Chondrocyte (in vitro differentiated cells): ENCODE results near the gene UAP1. TPM values are rescaled to one million over a fixed set of nuclear protein-coding genes. Genes with fewer than 3 reads are reported as not detected.
A peak's percentile ranks its signal among the peaks of the same experiment; 100 is the strongest.

Experiments
- DNase-seq: peaks from one replicate; pipeline ENCODE4 v3.0.0; 2021; ENCODE audit warnings: mixed read lengths, low spot score
- H3K27ac Mint-ChIP-seq: one replicate; pipeline ENCODE4 v1.8.0; 2021; ENCODE audit warnings: mild to moderate bottlenecking, moderate library complexity, mixed read lengths; ENCODE audit not compliant: unreplicated experiment
- H3K27me3 Mint-ChIP-seq: 2 replicates; pipeline ENCODE4 v1.8.0; 2021; ENCODE audit warnings: low read depth, mixed read lengths
- H3K36me3 Mint-ChIP-seq: 2 replicates; pipeline ENCODE4 v1.8.0; 2021; ENCODE audit warnings: low read depth, mixed read lengths
- H3K4me1 Mint-ChIP-seq: 2 replicates; pipeline ENCODE4 v1.8.0; 2021; ENCODE audit warnings: low read depth, mild to moderate bottlenecking, mixed read lengths
- H3K4me3 Mint-ChIP-seq: one replicate; pipeline ENCODE4 v1.8.0; 2021; ENCODE audit warnings: mild to moderate bottlenecking, moderate library complexity, mixed read lengths; ENCODE audit not compliant: unreplicated experiment
- H3K9me3 Mint-ChIP-seq: 2 replicates; pipeline ENCODE4 v1.8.0; 2021; ENCODE audit warnings: low read depth, mixed read lengths
- total RNA-seq: library from RNA; stranded (reverse); gene quantifications from 3 replicates; pipeline ENCODE4 v1.2.1, GENCODE V29; 2021
- TF ChIP-seq, protein P1 (sequence below): fragments of 200-600 bp; sonication (generic); IDR thresholded peaks from 2 replicates; pipeline ENCODE4 v1.5.0; 2021; ENCODE audit warnings: antibody characterized with exemption, mild to moderate bottlenecking, moderate library complexity

Gene UAP1
- total RNA-seq, 1 donor from 2014 or later, result 49.6 TPM

DNA sequence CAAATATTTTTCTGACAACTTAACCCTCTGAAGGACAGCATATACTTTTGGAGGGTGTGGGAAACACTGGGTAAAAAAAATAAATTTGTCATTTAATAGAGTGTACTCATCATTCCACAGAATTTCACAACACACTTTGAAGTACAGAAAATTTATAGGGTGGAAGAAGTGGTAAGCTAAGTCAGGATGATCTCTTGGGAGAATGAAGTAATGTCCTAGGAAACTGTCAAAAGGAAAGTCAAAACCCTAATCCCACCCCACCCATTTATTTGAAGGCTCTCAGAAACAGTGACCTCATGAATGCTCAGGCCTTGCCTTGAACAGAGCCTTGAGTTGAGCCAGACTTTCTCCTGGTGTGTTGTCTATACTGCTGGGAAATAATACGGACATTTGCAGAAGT lies 7.3 kb upstream of the UAP1 start:
- no peak overlapping the region for H3K4me3 Mint-ChIP-seq

DNA sequence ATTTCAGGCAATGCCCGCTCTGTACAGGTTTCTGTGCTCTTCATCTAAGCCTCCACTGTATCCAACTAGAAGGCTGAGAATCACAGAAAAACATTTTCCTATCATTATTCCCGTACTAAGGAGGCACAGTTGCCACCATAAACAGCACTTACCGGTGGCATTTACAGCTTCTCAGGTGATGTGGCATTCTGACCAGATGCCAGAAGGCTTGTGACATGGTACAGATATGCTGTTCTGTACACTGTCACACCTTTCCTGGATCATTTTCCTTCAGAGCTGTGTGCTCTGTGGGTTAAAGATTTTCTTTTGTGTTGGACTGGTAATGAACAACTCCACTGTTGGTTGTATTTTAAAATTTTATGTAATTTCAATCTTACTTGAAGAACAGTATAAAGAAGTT lies 4.0 kb upstream of the UAP1 start:
- no peaks in the 10 kb centered on the region for H3K36me3 Mint-ChIP-seq

More for the DNA sequence above, 7.3 kb upstream of the UAP1 start:
- H3K4me1 Mint-ChIP-seq, result peaks cover 11% of the 10 kb centered on the region
- no peak for DNase-seq
- TF ChIP-seq, protein P1, sequence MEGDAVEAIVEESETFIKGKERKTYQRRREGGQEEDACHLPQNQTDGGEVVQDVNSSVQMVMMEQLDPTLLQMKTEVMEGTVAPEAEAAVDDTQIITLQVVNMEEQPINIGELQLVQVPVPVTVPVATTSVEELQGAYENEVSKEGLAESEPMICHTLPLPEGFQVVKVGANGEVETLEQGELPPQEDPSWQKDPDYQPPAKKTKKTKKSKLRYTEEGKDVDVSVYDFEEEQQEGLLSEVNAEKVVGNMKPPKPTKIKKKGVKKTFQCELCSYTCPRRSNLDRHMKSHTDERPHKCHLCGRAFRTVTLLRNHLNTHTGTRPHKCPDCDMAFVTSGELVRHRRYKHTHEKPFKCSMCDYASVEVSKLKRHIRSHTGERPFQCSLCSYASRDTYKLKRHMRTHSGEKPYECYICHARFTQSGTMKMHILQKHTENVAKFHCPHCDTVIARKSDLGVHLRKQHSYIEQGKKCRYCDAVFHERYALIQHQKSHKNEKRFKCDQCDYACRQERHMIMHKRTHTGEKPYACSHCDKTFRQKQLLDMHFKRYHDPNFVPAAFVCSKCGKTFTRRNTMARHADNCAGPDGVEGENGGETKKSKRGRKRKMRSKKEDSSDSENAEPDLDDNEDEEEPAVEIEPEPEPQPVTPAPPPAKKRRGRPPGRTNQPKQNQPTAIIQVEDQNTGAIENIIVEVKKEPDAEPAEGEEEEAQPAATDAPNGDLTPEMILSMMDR, result no peak
- no peaks in the 10 kb centered on the region for H3K27me3 Mint-ChIP-seq
- H3K27ac Mint-ChIP-seq, result no peak overlapping the region
- H3K9me3 Mint-ChIP-seq, result no peaks in the 10 kb centered on the region
- no peaks in the 10 kb centered on the region for H3K36me3 Mint-ChIP-seq

DNA sequence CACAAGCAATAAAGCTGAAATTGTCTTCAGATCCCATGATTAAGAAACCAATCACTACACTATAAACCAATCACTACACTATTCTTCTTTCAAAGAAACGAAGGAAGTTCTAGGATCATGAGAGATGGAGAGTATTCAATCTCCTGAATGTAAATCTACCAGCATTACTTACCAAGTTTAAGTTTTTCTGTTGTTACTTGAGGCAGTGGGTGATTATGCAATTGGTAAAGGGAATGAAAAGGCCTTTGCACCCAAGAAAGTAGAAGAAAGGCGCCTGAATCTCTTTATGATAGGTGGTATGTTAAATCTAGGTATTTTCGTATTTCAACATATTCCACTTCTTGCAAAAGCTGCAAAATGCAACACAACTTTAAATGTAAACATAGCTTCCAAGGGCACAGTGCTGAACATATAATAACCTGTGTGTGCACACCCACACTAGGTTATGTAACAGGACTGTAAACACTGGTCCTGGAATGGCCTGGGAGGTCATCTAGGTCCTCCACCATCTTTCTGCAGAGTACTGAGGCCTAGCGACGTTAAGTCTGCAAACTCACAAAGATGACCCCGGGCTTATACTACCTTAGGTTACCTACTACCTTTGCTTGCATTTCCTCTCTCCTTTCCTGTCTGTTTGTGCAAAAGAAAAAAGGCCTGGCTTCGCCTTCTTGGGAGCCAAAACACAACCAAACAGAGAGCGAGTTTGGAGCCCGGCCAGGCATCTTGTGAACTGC lies 1.1 kb upstream of the UAP1 start:
- no peaks in the 10 kb centered on the region for H3K36me3 Mint-ChIP-seq
- TF ChIP-seq, protein P1, result no peak
- peak overlapping the region; percentile 96 for H3K27ac Mint-ChIP-seq

More for the DNA sequence above, 4.0 kb upstream of the UAP1 start:
- TF ChIP-seq, protein P1, result no peak
- no peak for DNase-seq
- Mint-ChIP-seq H3K27ac (no peak overlapping the region), H3K4me3 (no peak overlapping the region), H3K4me1 (peaks cover 21% of the 10 kb centered on the region), H3K27me3 (no peaks in the 10 kb centered on the region), H3K9me3 (no peaks in the 10 kb centered on the region)

DNA sequence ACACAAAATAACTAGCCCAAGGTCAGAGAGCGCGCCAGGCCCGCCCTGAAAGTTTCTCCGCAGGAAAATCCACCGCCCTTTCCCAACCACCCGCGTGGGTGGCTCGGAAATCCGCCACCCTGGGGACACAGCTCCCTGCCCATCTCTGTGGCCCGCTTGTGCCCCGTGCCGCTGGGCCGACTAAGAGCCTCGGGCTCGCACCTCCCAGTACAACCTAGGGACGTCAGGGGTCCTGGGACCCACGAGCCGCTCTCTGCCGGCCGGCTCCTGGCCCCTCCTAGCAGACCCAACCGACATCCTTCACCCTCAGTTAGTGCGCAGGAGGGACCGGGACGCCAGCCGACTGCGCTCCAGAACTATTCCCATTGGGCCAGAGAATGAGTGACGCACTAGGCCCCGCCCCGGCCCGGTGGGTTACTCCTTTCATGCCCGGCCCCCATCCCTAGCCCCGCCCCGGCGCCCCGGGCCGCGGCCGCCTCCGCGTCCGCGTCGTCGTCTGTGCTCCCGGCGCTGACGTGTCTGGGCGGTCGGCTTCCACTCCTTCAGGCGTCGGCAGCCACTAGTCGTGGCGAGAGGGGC lies 396 bp upstream of the UAP1 start:
- Mint-ChIP-seq H3K27ac (peak overlapping the region; percentile 96), H3K4me1 (peaks cover 52% of the 10 kb centered on the region), H3K4me3 (peak overlapping the region; percentile 90), H3K27me3 (no peaks in the 10 kb centered on the region), H3K36me3 (no peaks in the 10 kb centered on the region), H3K9me3 (no peaks in the 10 kb centered on the region)
- TF ChIP-seq, protein P1, result no peak
- DNase-seq, result peak; percentile 99

More for the DNA sequence above, 1.1 kb upstream of the UAP1 start:
- DNase-seq, result no peak
- Mint-ChIP-seq H3K4me1 (peaks cover 47% of the 10 kb centered on the region), H3K9me3 (no peaks in the 10 kb centered on the region), H3K27me3 (no peaks in the 10 kb centered on the region), H3K4me3 (peak overlapping the region; percentile 89)

DNA sequence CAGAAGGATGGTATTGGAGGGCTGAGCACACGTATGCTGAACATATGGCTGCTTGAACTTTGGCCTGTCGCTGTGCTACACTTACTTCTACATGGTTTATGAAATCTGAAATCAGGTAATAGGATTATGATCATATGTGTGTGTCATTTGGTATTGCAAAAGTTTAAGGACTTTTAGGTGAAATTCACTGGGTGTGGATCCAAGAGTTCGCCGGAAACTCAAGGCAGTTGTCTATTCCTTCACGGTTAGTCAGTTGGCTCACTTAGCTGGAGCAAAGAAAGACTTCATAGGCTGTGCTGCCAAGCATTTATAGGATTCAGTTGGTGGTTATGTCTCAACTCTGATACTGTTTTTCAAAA lies 927 bp downstream of the UAP1 start:
- Mint-ChIP-seq H3K9me3 (no peaks in the 10 kb centered on the region), H3K36me3 (peaks cover 5% of the 10 kb centered on the region), H3K4me3 (peak overlapping the region; percentile 90), H3K4me1 (peaks cover 56% of the 10 kb centered on the region), H3K27me3 (no peaks in the 10 kb centered on the region), H3K27ac (peak overlapping the region; percentile 97)
- no peak for DNase-seq
- TF ChIP-seq, protein P1, result no peak
